HEK293 (cell line): ENCODE data around the gene DIPK1C.

Source experiments
- CTCF ChIA-PET: fragments of 350-600 bp; formaldehyde crosslinking; extraction: SDS; loops from one replicate; lab custom pipeline; 2021; ENCODE audit warnings: antibody characterized with exemption; lab: Yijun Ruan, JAX
- POLR2A ChIA-PET: fragments of 300-600 bp; formaldehyde crosslinking; extraction: SDS; loops from one replicate; lab custom pipeline; 2020; ENCODE audit warnings: antibody characterized with exemption, inconsistent platforms; lab: Yijun Ruan, JAX
- H3K27ac ChIP-seq: fragments of 200-500 bp; sonication (Bioruptor generic); 2 replicates; pipeline ENCODE4 v1.5.1; 2014; ENCODE audit warnings: low read depth, low read length, control low read depth, inconsistent platforms; ENCODE audit errors: extremely low read depth
- H3K36me3 ChIP-seq, 2 experiments: fragments of 200-500 bp in 1 of 2; sonication (Bioruptor generic) in 1 of 2; 1 replicate in 1 of 2; 2 replicates in 1 of 2; pipeline ENCODE4 v1.5.1; 2014 to 2017; ENCODE audit warnings: inconsistent platforms in 2 of 2, low read length in 2 of 2; ENCODE audit not compliant: control insufficient read depth in 2 of 2, insufficient read depth in 1 of 2
- H3K4me1 ChIP-seq: fragments of 200-500 bp; sonication (Bioruptor generic); 2 replicates; pipeline ENCODE4 v1.5.1; 2014; ENCODE audit warnings: mild to moderate bottlenecking, low read length, inconsistent platforms; ENCODE audit not compliant: control insufficient read depth, insufficient read depth
- H3K4me3 ChIP-seq: 2 replicates; pipeline ENCODE4 v1.5.1; 2011; ENCODE audit warnings: low read depth, mild to moderate bottlenecking, control low read depth, low read length, moderate library complexity
- H3K9me3 ChIP-seq: fragments of 200-500 bp; sonication (Bioruptor generic); 2 replicates; pipeline ENCODE4 v1.5.1; 2014; ENCODE audit warnings: low read depth, low read length, inconsistent platforms; ENCODE audit not compliant: control insufficient read depth, insufficient read depth
- BCL11A ChIP-seq: fragments of 450-650 bp; formaldehyde crosslinking; IDR thresholded peaks from 2 replicates; pipeline ENCODE4 v1.5.1; 2016; ENCODE audit warnings: low read depth, missing biosample characterization, missing genetic modification characterization
- CTCF ChIP-seq: fragments of 450-650 bp; formaldehyde crosslinking; IDR thresholded peaks from 2 replicates; pipeline ENCODE4 v1.5.1; 2016; ENCODE audit warnings: missing biosample characterization, missing genetic modification characterization
- ELK4 ChIP-seq: IDR thresholded peaks from 2 replicates; pipeline ENCODE4 v1.6.1; 2011; ENCODE audit warnings: mild to moderate bottlenecking, low read depth, low read length, borderline replicate concordance
- KLF10 ChIP-seq: fragments of 450-650 bp; IDR thresholded peaks from 2 replicates; pipeline ENCODE4 v1.5.1; 2018; ENCODE audit warnings: missing biosample characterization, mild to moderate bottlenecking, missing genetic modification characterization
- ZBTB44 ChIP-seq: fragments of 450-650 bp; IDR thresholded peaks from 2 replicates; pipeline ENCODE4 v1.5.1; 2018; ENCODE audit warnings: missing biosample characterization, mild to moderate bottlenecking, missing genetic modification characterization
- ZBTB8A ChIP-seq: fragments of 450-650 bp; formaldehyde crosslinking; IDR thresholded peaks from 2 replicates; pipeline ENCODE4 v1.5.1; 2016; ENCODE audit warnings: missing biosample characterization, missing genetic modification characterization
- ZEB2 ChIP-seq: fragments of 450-650 bp; formaldehyde crosslinking; IDR thresholded peaks from 2 replicates; pipeline ENCODE4 v1.5.1; 2016; ENCODE audit warnings: missing biosample characterization, missing genetic modification characterization
- ZFP41 ChIP-seq: fragments of 450-650 bp; formaldehyde crosslinking; IDR thresholded peaks from 2 replicates; pipeline ENCODE4 v1.5.1; 2016; ENCODE audit warnings: missing biosample characterization, missing genetic modification characterization, borderline replicate concordance
- ZNF202 ChIP-seq: fragments of 450-650 bp; formaldehyde crosslinking; IDR thresholded peaks from 2 replicates; pipeline ENCODE4 v1.5.1; 2016; ENCODE audit warnings: missing biosample characterization, missing genetic modification characterization, borderline replicate concordance
- ZNF223 ChIP-seq: fragments of 450-650 bp; formaldehyde crosslinking; IDR thresholded peaks from 2 replicates; pipeline ENCODE4 v1.5.1; 2016; ENCODE audit warnings: missing biosample characterization, missing genetic modification characterization
- ZNF248 ChIP-seq: fragments of 450-650 bp; formaldehyde crosslinking; IDR thresholded peaks from 2 replicates; pipeline ENCODE4 v1.5.1; 2017; ENCODE audit warnings: missing biosample characterization, missing genetic modification characterization
- ZNF280C ChIP-seq: fragments of 450-650 bp; formaldehyde crosslinking; IDR thresholded peaks from 2 replicates; pipeline ENCODE4 v1.5.1; 2016; ENCODE audit warnings: missing biosample characterization, missing genetic modification characterization
- ZNF366 ChIP-seq: fragments of 450-650 bp; formaldehyde crosslinking; conservative IDR thresholded peaks from 2 replicates; pipeline ENCODE4 v1.5.1; 2016; ENCODE audit warnings: missing biosample characterization, missing genetic modification characterization
- ZNF391 ChIP-seq: fragments of 450-650 bp; formaldehyde crosslinking; IDR thresholded peaks from 2 replicates; pipeline ENCODE4 v1.5.1; 2016; ENCODE audit warnings: low read depth, missing biosample characterization, missing genetic modification characterization, borderline replicate concordance
- ZNF398 ChIP-seq: fragments of 450-650 bp; formaldehyde crosslinking; IDR thresholded peaks from 2 replicates; pipeline ENCODE4 v1.5.1; 2017; ENCODE audit warnings: missing biosample characterization, missing genetic modification characterization
- ZNF473 ChIP-seq: fragments of 450-650 bp; formaldehyde crosslinking; IDR thresholded peaks from 2 replicates; pipeline ENCODE4 v1.5.1; 2017; ENCODE audit warnings: missing biosample characterization, missing genetic modification characterization
- ZNF544 ChIP-seq: fragments of 450-650 bp; formaldehyde crosslinking; IDR thresholded peaks from 2 replicates; pipeline ENCODE4 v1.5.0; 2017; ENCODE audit warnings: missing biosample characterization, missing genetic modification characterization
- ZNF580 ChIP-seq: fragments of 450-650 bp; formaldehyde crosslinking; IDR thresholded peaks from 2 replicates; pipeline ENCODE4 v1.5.1; 2016; ENCODE audit warnings: missing biosample characterization, missing genetic modification characterization
- ZNF621 ChIP-seq: fragments of 450-650 bp; formaldehyde crosslinking; IDR thresholded peaks from 2 replicates; pipeline ENCODE4 v1.5.1; 2017; ENCODE audit warnings: missing biosample characterization, missing genetic modification characterization
- ZNF623 ChIP-seq: fragments of 450-650 bp; formaldehyde crosslinking; IDR thresholded peaks from 2 replicates; pipeline ENCODE4 v1.5.1; 2016; ENCODE audit warnings: missing biosample characterization, missing genetic modification characterization
- ZNF768 ChIP-seq: fragments of 450-650 bp; formaldehyde crosslinking; IDR thresholded peaks from 2 replicates; pipeline ENCODE4 v1.5.1; 2018; ENCODE audit warnings: missing biosample characterization, mild to moderate bottlenecking, missing genetic modification characterization
- ZNF785 ChIP-seq: fragments of 450-650 bp; formaldehyde crosslinking; IDR thresholded peaks from 2 replicates; pipeline ENCODE4 v1.5.1; 2016; ENCODE audit warnings: missing biosample characterization, missing genetic modification characterization

Gene DIPK1C

GRCh38 chr18:74486119-74486849 is 29.2 kb upstream of the DIPK1C start:
- no peak overlapping the region for H3K4me3 ChIP-seq
- ChIA-PET CTCF (interaction anchor here (0.7 kb wide), 1 partner anchor 32 kb away, joined by 3 read pairs; no protein-coding TSS in a partner anchor), POLR2A (interaction anchor here (0.7 kb wide), 1 partner anchor 10 kb away, joined by 3 read pairs; the partner anchor contains the start of gene CNDP2)
- H3K9me3 ChIP-seq = no peaks in the 10 kb centered on the region
- H3K4me1 ChIP-seq = no peaks in the 10 kb centered on the region
- TF ChIP-seq ZNF473 (tag by site-specific recombination) (no peak), ZNF202 (tag by site-specific recombination) (no peak), KLF10 (tag by site-specific recombination) (no peak), ZBTB44 (no peak)
- H3K36me3 ChIP-seq = no peaks in the 10 kb centered on the region
- H3K27ac ChIP-seq = no peak overlapping the region

- Histone ChIP-seq H3K27ac (no peak overlapping the region), H3K4me1 (no peaks in the 10 kb centered on the region), H3K4me3 (no peak overlapping the region), H3K9me3 (no peaks in the 10 kb centered on the region)
- ChIA-PET CTCF (interaction anchor here (0.6 to 1.1 kb wide), 3 partner anchors 128 to 503 kb away, joined by 3 to 4 read pairs (median 3); no protein-coding TSS in a partner anchor), POLR2A (no interaction called here)
- TF ChIP-seq ZNF398 (no peak), ZNF223 (tag by site-specific recombination) (no peak), ZNF391 (tag by site-specific recombination) (no peak), ZNF621 (tag by site-specific recombination) (no peak), ZNF785 (tag by site-specific recombination) (no peak), ZNF280C (tag by site-specific recombination) (no peak), BCL11A (no peak), ZNF366 (tag by site-specific recombination) (no peak), ZNF623 (tag by site-specific recombination) (no peak), ZBTB8A (tag by site-specific recombination) (no peak), ZFP41 (tag by site-specific recombination) (no peak)
- TF ChIP-seq, all 188 proteins: peak for 0
- H3K36me3 ChIP-seq = no peaks in the 10 kb centered on the region
These were observed 25.6 kb upstream of the DIPK1C start for GRCh38 chr18:74482697-74483096.

- no peaks in the 10 kb centered on the region for H3K36me3 ChIP-seq
- CTCF ChIA-PET = interaction anchor here (0.7 kb wide), 1 partner anchor 1623 kb away, joined by 3 read pairs; no protein-coding TSS in a partner anchor
- POLR2A ChIA-PET = no interaction called here
- H3K27ac ChIP-seq = no peak overlapping the region
- H3K4me3 ChIP-seq = no peak overlapping the region
- H3K9me3 ChIP-seq = no peaks in the 10 kb centered on the region
- no peaks in the 10 kb centered on the region for H3K4me1 ChIP-seq
- no peak for TF ChIP-seq ZNF544 (tag by site-specific recombination)
- no peak for TF ChIP-seq ZNF580 (tag by site-specific recombination)
- TF ChIP-seq ELK4 = no peak
- no peak for TF ChIP-seq ZEB2
- TF ChIP-seq ZNF768 (tag by site-specific recombination) = no peak
- no peak for TF ChIP-seq ZNF248
- TF ChIP-seq CTCF (tag by site-specific recombination) = no peak
These were observed 23.1 kb upstream of the DIPK1C start for GRCh38 chr18:74480149-74480651.
